Measurements from ENCODE around the gene ADCY3. TPM values are rescaled to one million over a fixed set of nuclear protein-coding genes. Genes with fewer than 3 reads are reported as not detected.

The ADCY3 gene
- total RNA-seq, 1 donor from 2014 or later, result 22.5 TPM

Small RNA genes lying within 50 kb of the gene (small RNA-seq; reads per million reads assigned to genes)
- gene AC013267.1 (not detected), gene RF00016 (not detected)

Other genes with a start within 250 kb of the ADCY3 start
- gene PTRHD1, start 126.8 kb downstream of the ADCY3 start, total RNA-seq, result 31.5 TPM
- 9.7 TPM for gene CENPO, start 126.8 kb downstream of the ADCY3 start, total RNA-seq
- 14.3 TPM for gene DNAJC27, start 51.7 kb upstream of the ADCY3 start, total RNA-seq
- gene EFR3B, start 121.8 kb upstream of the ADCY3 start, total RNA-seq, result 47.1 TPM
- 0.78 TPM for gene POMC, start 248.3 kb upstream of the ADCY3 start, total RNA-seq